Inferior parietal cortex (tissue), 1 donor: ENCODE data around the gene PIK3C2B.
A peak's percentile ranks its signal among the peaks of the same experiment; 100 is the strongest.

Experiments
- DNase-seq: peaks from one replicate; pipeline ENCODE4 v3.0.0-alpha.2; 2016; ENCODE audit errors: extremely low spot score

Gene PIK3C2B

GRCh38 chr1:204478172-204478899, 16.3 kb downstream of the PIK3C2B start:
- no peak for DNase-seq

GRCh38 chr1:204477036-204477740, 17.4 kb downstream of the PIK3C2B start:
- DNase-seq = peak; percentile 76

DNA sequence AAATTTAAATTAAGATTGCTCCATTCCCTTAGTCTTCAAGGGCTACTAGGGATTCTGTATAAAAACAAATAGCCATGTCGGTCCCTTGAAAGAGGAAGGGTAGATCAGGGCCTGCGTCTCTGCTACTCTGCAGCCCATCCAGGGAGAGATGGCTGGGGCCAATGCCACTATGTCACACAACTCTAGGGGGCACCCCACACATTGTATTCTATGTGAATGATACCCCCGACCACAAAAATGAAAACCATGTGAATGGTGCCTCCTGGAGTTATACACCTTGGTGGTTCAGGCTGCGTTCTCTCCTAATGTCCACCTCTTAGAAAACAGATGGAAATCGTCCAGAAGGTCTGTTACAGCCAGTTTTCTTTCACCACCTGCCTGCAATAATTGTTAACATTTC, 18.0 kb downstream of the PIK3C2B start:
- DNase-seq = no peak

DNA sequence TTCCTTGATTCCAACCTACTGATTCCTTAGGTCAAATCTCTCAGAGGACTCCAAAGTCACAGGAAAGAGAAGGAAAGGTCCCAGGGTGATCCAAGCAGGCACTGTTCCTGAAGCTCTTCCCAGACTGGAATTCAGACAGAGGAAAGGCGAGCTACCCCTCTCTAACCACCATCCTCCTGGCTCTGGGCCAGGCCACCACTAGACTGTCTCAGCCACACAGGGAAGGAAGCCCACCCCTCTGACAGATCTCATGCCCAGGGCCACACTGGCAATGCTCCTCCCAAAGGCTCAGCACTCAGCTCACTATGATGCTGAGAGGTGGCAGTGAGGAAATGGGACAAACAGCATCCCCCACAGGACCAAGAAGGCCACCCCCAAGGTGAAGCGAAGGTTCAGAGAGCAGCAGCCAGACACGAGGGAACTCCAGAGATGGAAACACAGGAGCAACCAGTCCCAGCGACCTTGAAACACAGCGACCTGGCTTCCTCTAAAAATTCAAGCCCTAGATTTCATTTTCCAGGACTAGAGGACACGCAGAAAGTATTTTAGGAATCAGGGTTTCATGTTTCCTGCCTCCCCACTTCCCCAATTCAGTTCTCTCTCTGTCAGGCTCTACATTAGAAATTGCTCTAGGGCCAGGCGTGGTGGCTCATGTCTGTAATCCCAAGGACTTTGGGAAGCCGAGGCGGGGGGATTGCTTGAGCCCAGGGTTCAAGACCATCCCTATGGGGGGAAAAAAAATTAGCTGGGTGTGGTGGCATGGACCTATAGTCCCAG, 18.8 kb downstream of the PIK3C2B start:
- DNase-seq = no peak

DNA sequence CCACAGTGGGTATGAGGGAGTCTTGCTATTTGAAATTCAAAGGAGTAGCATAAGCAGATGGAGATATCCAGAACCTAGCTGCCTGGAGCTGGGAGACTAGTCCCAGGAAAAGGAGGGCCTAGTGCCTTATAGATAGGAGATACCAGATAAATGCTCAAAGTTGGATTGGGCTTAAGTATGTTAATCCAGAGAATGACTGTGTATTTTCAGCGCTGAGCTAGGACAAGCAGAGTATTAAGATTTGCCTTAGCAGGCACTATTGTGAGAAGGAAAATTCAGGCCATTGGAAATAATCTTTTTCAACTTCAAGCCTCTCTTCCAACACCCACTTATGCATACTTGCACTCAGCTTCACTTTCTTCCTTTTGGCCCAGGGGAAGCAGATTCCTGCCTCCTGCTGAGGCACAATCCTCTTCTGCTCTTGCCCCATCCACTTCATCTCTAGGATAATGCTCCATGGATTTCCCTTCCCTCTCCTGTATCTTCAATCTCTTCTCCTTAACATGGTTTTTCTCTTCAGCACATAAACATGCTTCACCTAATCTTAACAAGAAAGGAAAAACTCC, 21.1 kb downstream of the PIK3C2B start:
- no peak for DNase-seq

- no peak for DNase-seq
Measured at GRCh38 chr1:204472660-204473059, 21.9 kb downstream of the PIK3C2B start.

GRCh38 chr1:204471687-204472086, 22.9 kb downstream of the PIK3C2B start:
- no peak for DNase-seq

- DNase-seq = no peak
Measured at GRCh38 chr1:204469304-204469703, 25.3 kb downstream of the PIK3C2B start.

GRCh38 chr1:204468766-204469302, 25.8 kb downstream of the PIK3C2B start:
- DNase-seq = no peak

GRCh38 chr1:204468206-204468605, 26.4 kb downstream of the PIK3C2B start:
- no peak for DNase-seq

DNA sequence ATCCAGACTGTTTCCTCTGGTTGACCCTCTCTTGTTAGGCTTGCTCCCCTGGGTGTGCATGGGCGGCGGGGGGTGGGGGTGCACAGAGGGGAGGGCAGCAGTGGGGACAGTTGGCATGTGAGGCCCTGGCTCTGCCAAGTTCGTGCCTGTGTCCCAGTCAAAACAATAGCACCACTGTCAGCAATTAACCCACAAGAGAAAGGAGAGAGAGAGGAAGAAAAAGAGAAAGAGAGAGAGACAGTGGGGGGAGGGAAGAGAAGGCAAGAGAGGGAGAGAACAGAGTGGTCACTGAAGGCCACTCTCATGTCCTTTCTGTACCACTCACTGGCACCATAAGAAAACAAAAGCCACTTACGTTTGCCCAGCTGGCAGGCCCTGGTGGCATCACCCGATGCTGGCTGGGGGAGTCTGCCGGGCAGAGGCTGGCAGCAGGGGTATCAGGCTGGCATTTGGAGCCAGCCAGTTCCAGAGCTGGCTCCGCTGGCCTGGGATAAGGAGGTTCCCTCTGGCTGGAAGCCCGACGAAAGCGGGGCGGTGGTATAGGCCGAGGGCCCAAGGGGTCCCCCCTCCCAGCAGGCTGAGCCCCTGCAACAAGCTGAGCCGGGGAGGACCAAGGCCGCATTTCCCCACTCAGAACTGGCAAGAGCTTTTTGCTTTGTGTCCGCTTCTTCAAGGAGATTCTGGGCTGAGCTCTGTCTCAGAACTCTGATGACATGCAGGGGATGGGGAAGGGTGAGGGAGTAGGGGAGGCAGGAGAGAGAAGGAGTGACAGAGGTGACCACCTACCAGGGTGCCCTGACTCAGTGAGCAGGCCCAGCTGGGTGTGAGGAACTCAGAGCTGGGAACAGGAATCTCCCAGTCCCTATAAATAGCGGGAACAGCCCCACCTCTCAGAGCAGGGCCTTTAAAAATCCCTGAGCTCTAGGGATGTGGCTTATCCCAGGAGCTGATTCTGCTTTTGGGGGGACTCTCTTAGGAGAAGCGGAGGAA, 27.9 kb downstream of the PIK3C2B start:
- DNase-seq = peak; percentile 82

GRCh38 chr1:204465546-204466415, 28.8 kb downstream of the PIK3C2B start:
- DNase-seq = no peak

GRCh38 chr1:204464701-204465100, 29.9 kb downstream of the PIK3C2B start:
- DNase-seq = no peak

- DNase-seq = no peak
Measured at GRCh38 chr1:204464187-204464631, 30.4 kb downstream of the PIK3C2B start.

DNA sequence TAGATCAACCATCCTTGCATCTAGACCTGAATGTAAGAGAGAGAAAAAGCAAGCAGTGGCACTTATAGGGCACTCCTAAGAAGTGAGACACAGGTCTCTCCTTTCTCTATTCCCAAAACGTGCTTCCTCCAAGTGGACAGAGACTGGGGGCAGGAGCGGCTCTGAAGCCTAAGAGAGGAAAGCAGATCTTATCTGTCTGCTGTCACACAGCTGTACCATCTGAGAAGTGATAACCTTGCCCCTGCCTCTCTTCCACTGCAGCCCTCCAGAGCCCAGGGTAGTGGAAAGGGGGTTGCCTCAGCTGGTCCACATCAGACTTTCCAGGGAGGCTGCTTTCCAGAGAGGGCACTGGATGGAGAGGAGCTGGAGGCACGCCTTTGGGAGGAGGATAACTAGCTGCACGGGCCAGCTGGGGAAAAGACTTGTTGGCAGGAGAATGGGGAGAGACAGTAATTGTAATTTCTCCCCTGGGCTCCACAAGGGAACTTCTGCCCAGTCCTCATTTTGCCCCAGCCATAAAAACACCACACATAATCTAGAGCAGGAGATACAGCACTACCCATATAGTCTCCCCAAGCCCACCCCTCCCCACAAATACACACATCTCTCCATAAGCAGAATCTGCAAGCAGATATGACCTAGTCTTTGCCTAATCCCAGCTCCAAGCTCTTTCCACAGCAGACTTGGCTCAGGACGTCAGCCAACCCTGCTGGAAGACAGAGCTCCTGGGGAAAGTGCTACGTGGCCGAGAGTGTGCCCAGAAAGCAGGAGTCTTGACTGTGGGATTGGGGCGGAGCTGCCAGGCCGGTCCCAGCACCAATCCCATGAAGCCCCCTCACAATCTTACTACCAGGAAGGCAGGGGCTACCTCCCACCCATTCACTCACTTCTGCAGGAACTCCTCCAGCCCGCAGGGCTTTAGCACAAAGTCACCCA, 31.2 kb downstream of the PIK3C2B start:
- no peak for DNase-seq

DNA sequence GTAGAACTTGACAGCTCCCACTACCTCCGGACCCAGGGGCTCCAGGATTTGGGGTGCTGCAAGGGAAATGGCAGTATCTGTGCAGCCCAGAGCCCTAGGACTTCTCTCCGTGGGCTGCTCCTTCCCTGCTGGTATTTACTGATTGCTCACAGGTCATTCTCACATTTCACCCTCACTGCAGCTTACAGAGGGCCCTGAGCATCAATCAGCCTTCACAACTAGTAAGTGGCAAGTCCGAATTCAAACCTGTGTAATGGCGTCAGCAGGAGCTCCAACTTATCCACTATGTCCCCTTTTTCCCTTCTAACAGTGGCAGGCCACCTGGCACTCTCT, 32.4 kb downstream of the PIK3C2B start:
- DNase-seq = no peak

- DNase-seq = no peak
Measured at GRCh38 chr1:204461331-204462228, 33.0 kb downstream of the PIK3C2B start.

GRCh38 chr1:204460346-204460745, 34.3 kb downstream of the PIK3C2B start:
- no peak for DNase-seq
